ENCODE data around the gene ATG16L2. TPM values are rescaled to one million over a fixed set of nuclear protein-coding genes. Genes with fewer than 3 reads are reported as not detected.
A peak's percentile ranks its signal among the peaks of the same experiment; 100 is the strongest.

The ATG16L2 gene
- total RNA-seq, 3 donors from 2014 or later (not counting 1 experiment from before 2014, with no cell fraction given), result 172 to 190 (median 179) TPM

DNA sequence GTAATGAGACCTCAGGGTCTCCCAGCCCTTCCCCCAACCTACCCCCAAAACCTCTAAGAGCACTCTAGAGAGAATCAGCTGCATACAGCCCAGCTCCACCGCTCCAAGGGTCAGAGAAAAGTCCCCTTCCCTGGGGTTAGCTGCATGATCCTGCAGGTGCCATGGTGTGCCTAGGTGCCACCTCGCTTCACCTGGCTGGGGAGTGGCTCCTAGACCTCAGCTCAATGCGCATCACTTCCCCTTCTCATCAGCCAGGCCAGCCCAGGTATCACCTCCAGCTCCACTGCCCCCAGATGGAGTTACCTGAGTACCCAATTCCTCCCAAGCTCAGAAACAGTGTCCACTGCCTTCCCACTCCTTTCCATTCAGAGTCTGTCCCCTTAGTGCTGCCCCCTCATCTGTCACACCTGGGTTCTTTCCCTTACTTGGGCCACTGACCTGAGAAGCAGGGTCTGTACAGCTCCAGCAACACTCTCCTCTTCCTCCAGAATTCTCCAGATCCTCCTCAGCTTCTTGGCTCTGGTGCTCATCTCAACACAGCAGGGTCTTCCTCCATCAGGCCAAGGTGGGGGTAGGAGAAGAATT, 21.7 kb upstream of the ATG16L2 start:
- Mint-ChIP-seq H3K36me3 (no peaks in the 10 kb centered on the region), H3K27me3 (ENCODE audit: low read depth in 2 of 2) (no peaks in the 10 kb centered on the region), H3K4me1 (peaks cover 23 to 24% of the 10 kb centered on the region in 2 donors), H3K4me3 (no peak overlapping the region), H3K27ac (peak overlapping the region; percentile 99), H3K9me3 (no peaks in the 10 kb centered on the region)
- Histone ChIP-seq H3K4me3 (ENCODE audit: low read length) (no peak overlapping the region), H3K27me3 (ENCODE audit: control insufficient read depth, insufficient read depth, low read length) (no peaks in the 10 kb centered on the region), H3K27ac (ENCODE audit: low read length) (peak overlapping the region; percentile 97), H3K4me1 (ENCODE audit: control insufficient read depth, insufficient read depth, low read length) (peaks cover 30% of the 10 kb centered on the region), H3K36me3 (ENCODE audit: control insufficient read depth, insufficient read depth, low read length) (no peaks in the 10 kb centered on the region), H3K9me3 (ENCODE audit: control insufficient read depth, insufficient read depth, low read length) (no peaks in the 10 kb centered on the region)
- ATAC-seq (no peak), DNase-seq (no peak)
- TF ChIP-seq, protein P1, sequence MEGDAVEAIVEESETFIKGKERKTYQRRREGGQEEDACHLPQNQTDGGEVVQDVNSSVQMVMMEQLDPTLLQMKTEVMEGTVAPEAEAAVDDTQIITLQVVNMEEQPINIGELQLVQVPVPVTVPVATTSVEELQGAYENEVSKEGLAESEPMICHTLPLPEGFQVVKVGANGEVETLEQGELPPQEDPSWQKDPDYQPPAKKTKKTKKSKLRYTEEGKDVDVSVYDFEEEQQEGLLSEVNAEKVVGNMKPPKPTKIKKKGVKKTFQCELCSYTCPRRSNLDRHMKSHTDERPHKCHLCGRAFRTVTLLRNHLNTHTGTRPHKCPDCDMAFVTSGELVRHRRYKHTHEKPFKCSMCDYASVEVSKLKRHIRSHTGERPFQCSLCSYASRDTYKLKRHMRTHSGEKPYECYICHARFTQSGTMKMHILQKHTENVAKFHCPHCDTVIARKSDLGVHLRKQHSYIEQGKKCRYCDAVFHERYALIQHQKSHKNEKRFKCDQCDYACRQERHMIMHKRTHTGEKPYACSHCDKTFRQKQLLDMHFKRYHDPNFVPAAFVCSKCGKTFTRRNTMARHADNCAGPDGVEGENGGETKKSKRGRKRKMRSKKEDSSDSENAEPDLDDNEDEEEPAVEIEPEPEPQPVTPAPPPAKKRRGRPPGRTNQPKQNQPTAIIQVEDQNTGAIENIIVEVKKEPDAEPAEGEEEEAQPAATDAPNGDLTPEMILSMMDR (IDR thresholded peaks at IDR 0.05), result no peak
- intact Hi-C loops (cut with micrococcal nuclease), result loop anchor here (1.0 to 5.0 kb wide), 3 partner anchors 21 to 67 kb away; partner anchors contain the start of gene ARAP1
- WGBS (ENCODE audit: insufficient coverage), result 88% methylated on average over 3 of the region's 3 CpGs

DNA sequence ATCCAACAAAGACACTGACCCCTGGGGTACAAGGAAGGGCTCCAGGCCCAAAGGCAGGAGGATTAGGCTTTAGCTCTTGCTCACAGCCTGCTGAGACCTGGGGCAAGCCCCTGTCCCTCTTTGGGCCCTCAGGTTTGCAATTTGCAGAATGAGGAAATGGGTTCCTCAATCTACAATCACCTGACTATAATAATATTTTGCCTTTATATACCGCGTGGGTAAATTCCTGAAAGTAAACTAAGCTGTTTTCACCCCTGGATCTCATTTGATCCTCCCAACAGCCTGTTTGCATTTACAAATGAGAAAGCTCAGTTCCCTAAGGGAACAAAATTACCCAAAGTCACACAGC, 21.2 kb upstream of the ATG16L2 start:
- Histone ChIP-seq H3K27ac (ENCODE audit: low read length) (peak overlapping the region; percentile 97), H3K36me3 (ENCODE audit: control insufficient read depth, insufficient read depth, low read length) (no peaks in the 10 kb centered on the region), H3K9me3 (ENCODE audit: control insufficient read depth, insufficient read depth, low read length) (no peaks in the 10 kb centered on the region), H3K27me3 (ENCODE audit: control insufficient read depth, insufficient read depth, low read length) (no peaks in the 10 kb centered on the region), H3K4me3 (ENCODE audit: low read length) (no peak overlapping the region), H3K4me1 (ENCODE audit: control insufficient read depth, insufficient read depth, low read length) (peaks cover 25% of the 10 kb centered on the region)
- peaks cover 23 to 24% of the 10 kb centered on the region in 2 donors for H3K4me1 Mint-ChIP-seq
- peak overlapping the region; percentile 99 for H3K27ac Mint-ChIP-seq
- 46% methylated on average over 2 of the region's 2 CpGs for WGBS (ENCODE audit: insufficient coverage)
- H3K36me3 Mint-ChIP-seq, result no peaks in the 10 kb centered on the region
- TF ChIP-seq, protein P1 (IDR thresholded peaks at IDR 0.05), result no peak
- intact Hi-C loops (cut with micrococcal nuclease), result loop anchor here (1.0 to 5.0 kb wide), 3 partner anchors 20 to 68 kb away; partner anchors contain the start of gene ARAP1
- no peaks in the 10 kb centered on the region for H3K9me3 Mint-ChIP-seq
- peak overlapping the region; percentile 96 for H3K4me3 Mint-ChIP-seq
- no peaks in the 10 kb centered on the region for H3K27me3 Mint-ChIP-seq (ENCODE audit: low read depth in 2 of 2)
- DNase-seq (no peak), ATAC-seq (no peak)

DNA sequence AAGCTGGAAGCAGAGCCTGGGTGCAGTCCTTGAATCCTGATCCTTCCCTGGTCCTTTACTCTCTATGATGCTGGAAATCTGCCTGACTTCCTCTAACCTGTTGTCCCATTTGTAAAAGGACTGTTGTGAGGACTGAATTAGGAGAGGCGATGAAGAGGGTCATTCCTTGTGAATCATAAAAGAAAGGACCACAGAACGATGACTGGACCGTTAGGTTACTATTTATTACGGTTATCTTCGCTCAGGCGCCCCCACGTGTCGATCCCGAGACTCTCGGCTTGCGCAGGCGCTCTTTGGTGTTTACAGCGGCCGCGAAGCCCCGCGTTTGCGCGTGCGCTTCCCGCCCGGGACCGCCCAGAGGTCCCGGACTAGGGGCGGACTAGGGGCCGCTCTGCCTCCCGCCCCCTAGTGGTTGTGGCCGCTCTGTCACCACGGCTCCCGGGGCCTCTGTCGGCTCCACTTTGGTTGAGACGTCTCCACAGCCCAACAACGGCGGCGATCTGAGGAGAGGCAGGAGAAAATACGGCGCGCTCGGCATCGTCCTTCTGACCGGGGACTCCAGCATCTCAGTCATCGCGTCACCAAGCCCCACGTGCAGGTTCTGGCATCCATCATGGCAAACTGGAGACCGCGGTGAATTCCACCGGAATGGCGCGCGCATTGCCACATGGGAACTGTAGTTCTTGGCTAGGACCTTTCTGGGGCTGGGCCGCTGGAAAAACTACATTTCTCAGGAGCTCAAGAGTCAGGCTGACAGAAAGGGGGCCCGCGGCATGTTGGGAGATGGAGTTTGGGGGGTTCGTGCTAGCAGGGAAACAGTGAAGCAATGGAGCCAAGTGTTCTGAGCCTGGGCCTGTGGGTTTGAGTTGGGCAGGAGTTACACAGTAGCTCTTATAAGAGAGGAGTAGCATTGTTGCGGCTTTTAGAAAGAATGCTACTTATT, 20.5 kb upstream of the ATG16L2 start, which contains the start of gene STARD10:
Gene STARD10 (minus strand): TSS at position 623 of the 943 bp plus-strand sequence. CDS start 12,866 bp downstream, outside the sequence.
- H3K27ac Mint-ChIP-seq, result peak within 1 kb of the TSS; percentile 99
- intact Hi-C loops (cut with micrococcal nuclease), result loop anchor here (1.0 to 5.0 kb wide), 3 partner anchors 20 to 68 kb away; partner anchors contain the start of gene ARAP1
- Histone ChIP-seq H3K36me3 (ENCODE audit: control insufficient read depth, insufficient read depth, low read length) (no peaks in the 10 kb centered on the region), H3K4me1 (ENCODE audit: control insufficient read depth, insufficient read depth, low read length) (peaks cover 22% of the 10 kb centered on the region), H3K9me3 (ENCODE audit: control insufficient read depth, insufficient read depth, low read length) (no peaks in the 10 kb centered on the region), H3K4me3 (ENCODE audit: low read length) (peak within 1 kb of the TSS; percentile 80), H3K27me3 (ENCODE audit: control insufficient read depth, insufficient read depth, low read length) (no peaks in the 10 kb centered on the region), H3K27ac (ENCODE audit: low read length) (peak within 1 kb of the TSS; percentile 97)
- TF ChIP-seq, protein P1 (IDR thresholded peaks at IDR 0.05), result peak; percentile 94
- no peaks in the 10 kb centered on the region for H3K27me3 Mint-ChIP-seq (ENCODE audit: low read depth in 2 of 2)
- no peaks in the 10 kb centered on the region for H3K36me3 Mint-ChIP-seq
- peak; percentile 93 to 99 (median 94) for ATAC-seq
- H3K4me1 Mint-ChIP-seq, result peaks cover 23 to 24% of the 10 kb centered on the region in 2 donors
- peak; percentile 97 to 98 for DNase-seq
- H3K9me3 Mint-ChIP-seq, result no peaks in the 10 kb centered on the region
- peak within 1 kb of the TSS; percentile 96 for H3K4me3 Mint-ChIP-seq
- 2% methylated on average over 55 of the region's 55 CpGs for WGBS (ENCODE audit: insufficient coverage)

Data from natural killer cell (primary cell).